ENCODE measurements around the gene SEC24D. TPM values are rescaled to one million over a fixed set of nuclear protein-coding genes. Genes with fewer than 3 reads are reported as not detected.

SEC24D gene
- total and polyA plus RNA-seq, 2 of the 8 experiments (the other 6 are each of a cell fraction or from before 2014, with no cell fraction given) = 28.9 to 91.6 TPM

DNA sequence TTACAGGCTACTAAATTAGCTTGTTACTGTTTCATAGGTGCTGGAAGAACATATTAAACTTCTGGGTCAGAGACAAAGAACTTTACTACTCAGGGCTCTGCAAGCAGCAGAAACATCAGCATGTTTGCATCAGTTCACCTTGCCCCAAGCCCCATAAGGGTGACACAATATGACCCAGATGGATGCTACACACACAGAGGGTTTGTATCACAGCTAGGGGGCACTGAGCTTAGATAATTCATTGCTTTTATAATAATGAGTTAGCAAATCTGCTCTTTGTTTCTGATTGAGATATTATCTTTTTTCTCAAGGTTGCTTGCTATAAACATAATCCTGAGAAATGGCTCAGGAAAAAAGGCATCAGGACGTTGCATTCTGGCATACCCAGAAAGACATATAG, 47.9 kb upstream of the SEC24D start:
- Histone ChIP-seq H3K9ac (replicated peaks in 1 of 4; ENCODE audit: extremely low read depth in 1 of 4, low read depth in 3 of 4, low read length in 3 of 4) (no peak overlapping the region), H2BK20ac (ENCODE audit: low read length) (no peak overlapping the region), H3K4me3 (ENCODE audit: extremely low read depth in 1 of 4, insufficient read depth in 2 of 4, low read depth in 3 of 4, low read length in 4 of 4) (no peak overlapping the region), H3K4me1 (replicated peaks in 1 of 4; ENCODE audit: control insufficient read depth in 3 of 4, insufficient read depth in 4 of 4, low read length in 3 of 4) (peaks cover 0 to 5% (median 0%) of the 10 kb centered on the region in 4 experiments; a peak in 1 of 7 replicates), H2AK5ac (ENCODE audit: low read depth, low read length) (no peak overlapping the region), H2BK12ac (ENCODE audit: low read depth, low read length) (no peak overlapping the region), H4K20me1 (replicated peaks in 1 of 2; ENCODE audit: control insufficient read depth in 1 of 2, insufficient read depth in 2 of 2, low read length in 2 of 2) (no peaks in the 10 kb centered on the region), H3K4ac (replicated peaks; ENCODE audit: insufficient read length, low read depth, low read length) (no peak overlapping the region), H3K23ac (ENCODE audit: insufficient read length) (no peak overlapping the region), H3K4me2 (ENCODE audit: insufficient read depth in 1 of 2, low read depth in 2 of 2, low read length in 2 of 2) (no peak overlapping the region), H3K27ac (ENCODE audit: low read depth, low read length) (no peak overlapping the region), H3K23me2 (ENCODE audit: low read depth, low read length) (peaks cover 1% of the 10 kb centered on the region; the same call in 1 of the 2 replicates), H2BK5ac (ENCODE audit: low read depth, low read length) (no peak overlapping the region), H4K91ac (replicated peaks; ENCODE audit: insufficient read length, low read length) (no peak overlapping the region), H2AFZ (ENCODE audit: low read length) (0 out of 2 replicates have a peak overlapping the region, but pooled peaks have one; percentile 89), H3K36me3 (ENCODE audit: control insufficient read depth in 2 of 4, insufficient read depth in 4 of 4, low read length in 3 of 4) (no peaks in the 10 kb centered on the region), H3K56ac (replicated peaks; ENCODE audit: insufficient read length, low read depth, low read length) (no peak overlapping the region), H3K18ac (ENCODE audit: extremely low read depth, low read length) (no peak overlapping the region), H4K5ac (ENCODE audit: insufficient read length, low read depth, low read length) (no peak overlapping the region), H3K9me3 (ENCODE audit: insufficient read depth in 2 of 2, low read depth in 1 of 2, low read length in 1 of 2) (no peaks in the 10 kb centered on the region), H3K27me3 (replicated peaks in 1 of 4; ENCODE audit: control insufficient read depth in 3 of 4, extremely low read depth in 1 of 4, insufficient read depth in 3 of 4, low read length in 3 of 4) (no peaks in the 10 kb centered on the region), H3K14ac (ENCODE audit: insufficient read length) (no peak overlapping the region), H3K79me1 (ENCODE audit: low read depth, low read length) (no peaks in the 10 kb centered on the region), H2BK15ac (ENCODE audit: low read length) (no peak overlapping the region), H3K79me2 (ENCODE audit: control insufficient read depth in 1 of 2, insufficient read depth in 2 of 2, low read length in 2 of 2) (no peaks in the 10 kb centered on the region), H2BK120ac (replicated peaks; ENCODE audit: low read depth, low read length) (no peak overlapping the region), H4K8ac (ENCODE audit: extremely low read depth, insufficient read depth, low read length) (no peak overlapping the region)
- POLR2A ChIA-PET (ENCODE audit: partially characterized antibody) = interaction anchor here (1.5 kb wide), 1 partner anchor 8 kb away, joined by 4 read pairs; no protein-coding TSS in a partner anchor
- no peak for FAIRE-seq
- CTCF ChIA-PET (ENCODE audit: partially characterized antibody) = interaction anchor here (0.7 to 3.1 kb wide), 20 partner anchors 10 to 124 kb away, joined by 3 to 15 read pairs (median 3); no protein-coding TSS in a partner anchor
- TF ChIP-seq, protein P1, sequence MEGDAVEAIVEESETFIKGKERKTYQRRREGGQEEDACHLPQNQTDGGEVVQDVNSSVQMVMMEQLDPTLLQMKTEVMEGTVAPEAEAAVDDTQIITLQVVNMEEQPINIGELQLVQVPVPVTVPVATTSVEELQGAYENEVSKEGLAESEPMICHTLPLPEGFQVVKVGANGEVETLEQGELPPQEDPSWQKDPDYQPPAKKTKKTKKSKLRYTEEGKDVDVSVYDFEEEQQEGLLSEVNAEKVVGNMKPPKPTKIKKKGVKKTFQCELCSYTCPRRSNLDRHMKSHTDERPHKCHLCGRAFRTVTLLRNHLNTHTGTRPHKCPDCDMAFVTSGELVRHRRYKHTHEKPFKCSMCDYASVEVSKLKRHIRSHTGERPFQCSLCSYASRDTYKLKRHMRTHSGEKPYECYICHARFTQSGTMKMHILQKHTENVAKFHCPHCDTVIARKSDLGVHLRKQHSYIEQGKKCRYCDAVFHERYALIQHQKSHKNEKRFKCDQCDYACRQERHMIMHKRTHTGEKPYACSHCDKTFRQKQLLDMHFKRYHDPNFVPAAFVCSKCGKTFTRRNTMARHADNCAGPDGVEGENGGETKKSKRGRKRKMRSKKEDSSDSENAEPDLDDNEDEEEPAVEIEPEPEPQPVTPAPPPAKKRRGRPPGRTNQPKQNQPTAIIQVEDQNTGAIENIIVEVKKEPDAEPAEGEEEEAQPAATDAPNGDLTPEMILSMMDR (IDR thresholded peaks at IDR 0.05; ENCODE audit: control extremely low read depth in 1 of 3, insufficient read depth in 1 of 3, low read depth in 1 of 3, low read length in 3 of 3) = peak in 1 of 3 experiments; percentile 37; a peak in 1 of 4 replicates
- TF ChIP-seq RBBP5 (IDR thresholded peaks at IDR 0.05; ENCODE audit: borderline replicate concordance, low read depth, low read length) = no peak
- DNase-seq (ENCODE audit: low read depth in 1 of 2, low spot score in 2 of 2) = no peak
- WGBS, 2 experiments (ENCODE audit: extremely low coverage in 1 of 2, insufficient coverage in 1 of 2, insufficient read length in 1 of 2, insufficient replicate concordance in 2 of 2, low coverage in 1 of 2, low lambda C conversion rate in 2 of 2, missing lambda C conversion rate in 1 of 2) = 88% methylated on average over 1 of the region's 1 CpG; no CpG with 5 or more reads in 1 of the 2 experiments
